ENCODE measurements around the gene KIAA0040.

DNA sequence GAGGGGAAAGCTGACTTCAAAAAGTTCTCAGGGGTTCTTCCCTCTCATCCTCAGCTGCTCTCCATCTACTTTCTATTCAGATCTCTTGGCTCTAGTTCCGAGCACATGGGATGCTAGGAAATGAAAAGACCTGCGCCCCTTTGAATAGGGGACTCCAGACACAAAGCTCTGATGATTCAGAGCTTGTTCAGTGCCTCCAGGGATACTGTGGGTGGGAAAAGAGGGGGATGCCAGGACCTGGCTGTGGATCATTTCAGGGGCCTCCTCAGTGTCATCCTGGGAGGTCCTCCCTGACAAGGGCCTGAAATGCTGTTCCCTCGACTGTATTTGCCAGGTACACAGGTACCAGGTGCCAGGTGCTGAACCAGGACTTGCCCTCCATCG is 943 bp upstream of the KIAA0040 start:
- TF ChIP-seq GATA2 (IDR thresholded peaks at IDR 0.05; ENCODE audit: low read depth, low read length) = no peak
- TF ChIP-seq GATA3 (IDR thresholded peaks at IDR 0.05; ENCODE audit: low read depth, low read length) = no peak

Measured in SH-SY5Y (cell line).